GM12878 (cell line): ENCODE data around the gene CD209. TPM values are rescaled to one million over a fixed set of nuclear protein-coding genes. Genes with fewer than 3 reads are reported as not detected.

Source experiments
- ATAC-seq: fragments of 200-7000 bp; cut with Tn5 transposase; 3 replicates; pipeline ENCODE4 v1.9.1; 2020; ENCODE audit warnings: mild to moderate bottlenecking, moderate library complexity
- BruUV-seq: library from RNA; stranded (reverse); fragments of 400-500 nt; replicated peaks from 2 replicates; lab custom pipeline; 2021; lab: Mats Ljungman, UMichigan
- CTCF ChIA-PET: fragments of 300-600 bp; sonication (Branson Sonifier 250); formaldehyde crosslinking; extraction: SDS; loops from one replicate; lab custom pipeline; 2021; ENCODE audit warnings: inconsistent platforms; lab: Yijun Ruan, JAX
- POLR2A ChIA-PET: fragments of 350-600 bp; formaldehyde crosslinking; extraction: SDS; loops from one replicate; lab custom pipeline; 2021; ENCODE audit warnings: inconsistent platforms; lab: Charles Lee
- RAD21 ChIA-PET: fragments of 300-600 bp; sonication (Branson Sonifier 250); formaldehyde crosslinking; loops from one replicate; lab custom pipeline; 2023; ENCODE audit warnings: antibody characterized with exemption; ENCODE audit not compliant: unreplicated experiment; lab: Charles Lee
- SMC1A ChIA-PET: fragments of 300-600 bp; sonication (Branson Sonifier 250); formaldehyde crosslinking; loops from one replicate; lab custom pipeline; 2023; ENCODE audit not compliant: unreplicated experiment, uncharacterized antibody; lab: Charles Lee
- DNase-seq: peaks from one replicate; pipeline ENCODE4 v3.0.0-alpha.2; 2011; ENCODE audit warnings: low read depth, low spot score
- FAIRE-seq: peaks from 3 replicates; lab custom pipeline; 2011; peaks lifted over from hg19 to GRCh38; lab: Jason Lieb, UNC
- H2AFZ ChIP-seq: 2 replicates; pipeline ENCODE4 v1.6.0; 2011; ENCODE audit warnings: low read depth, low read length, control low read depth; ENCODE audit not compliant: control insufficient read depth
- H3K27ac ChIP-seq: 2 replicates; pipeline ENCODE4 v1.5.1; 2011; ENCODE audit warnings: control low read depth; ENCODE audit not compliant: control insufficient read depth, insufficient read depth
- H3K27me3 ChIP-seq, 2 experiments: replicated peaks in 1 of 2; 2 replicates each; pipeline versions ENCODE4 v1.6.0 to v1.6.1; 2011; ENCODE audit warnings: low read length in 1 of 2; ENCODE audit not compliant: control insufficient read depth in 2 of 2, insufficient read depth in 2 of 2
- H3K36me3 ChIP-seq, 2 experiments: 2 replicates each; pipeline ENCODE4 v1.5.1; 2011; ENCODE audit warnings: low read length in 1 of 2; ENCODE audit not compliant: control insufficient read depth in 2 of 2, insufficient read depth in 2 of 2
- H3K4me1 ChIP-seq: 2 replicates; pipeline ENCODE4 v1.6.1; 2011; ENCODE audit warnings: mild to moderate bottlenecking, low read length, moderate library complexity, mixed read lengths; ENCODE audit not compliant: control insufficient read depth, insufficient read depth
- H3K4me2 ChIP-seq: 2 replicates; pipeline ENCODE4 v1.6.0; 2011; ENCODE audit warnings: control low read depth; ENCODE audit not compliant: control insufficient read depth, insufficient read depth
- H3K4me3 ChIP-seq: fragments of 200-600 bp; sonication (generic); 2 replicates; pipeline ENCODE4 v1.5.1; 2016
- H3K79me2 ChIP-seq: 2 replicates; pipeline ENCODE4 v1.6.0; 2011; ENCODE audit warnings: low read length; ENCODE audit not compliant: control insufficient read depth, insufficient read depth
- H3K9ac ChIP-seq: 2 replicates; pipeline ENCODE4 v1.8.0; 2011; ENCODE audit warnings: low read length, control low read depth, mixed read lengths; ENCODE audit not compliant: control insufficient read depth, insufficient read depth
- H3K9me3 ChIP-seq: replicated peaks from 3 replicates; pipeline ENCODE4 v1.5.1; 2011; ENCODE audit warnings: mild to moderate bottlenecking, low read length; ENCODE audit not compliant: control insufficient read depth, insufficient read depth
- H4K20me1 ChIP-seq: 2 replicates; pipeline ENCODE4 v1.6.0; 2011; ENCODE audit not compliant: control insufficient read depth, insufficient read depth
- BMI1 ChIP-seq: fragments of 450-650 bp; IDR thresholded peaks from 2 replicates; pipeline ENCODE4 v1.6.1; 2016; ENCODE audit warnings: mild to moderate bottlenecking, moderate library complexity, borderline replicate concordance
- CHD2 ChIP-seq: IDR thresholded peaks from 2 replicates; pipeline ENCODE4 v1.6.1; 2011; ENCODE audit warnings: low read depth, low read length, improper control_type of control experiment, borderline replicate concordance
- CREB1 ChIP-seq: IDR thresholded peaks from 2 replicates; pipeline ENCODE4 v1.6.1; 2012; ENCODE audit warnings: low read depth, mild to moderate bottlenecking, inconsistent platforms
- CTCF ChIP-seq, 3 experiments: IDR thresholded peaks in 2 of 3; conservative IDR thresholded peaks in 1 of 3; 2 replicates each; pipeline ENCODE4 v1.5.1; 2011; ENCODE audit warnings: low read depth in 3 of 3, low read length in 3 of 3, mild to moderate bottlenecking in 3 of 3, control low read depth in 2 of 3, moderate library complexity in 2 of 3, inconsistent platforms in 1 of 3, mixed read lengths in 1 of 3; ENCODE audit not compliant: control insufficient read depth in 2 of 3, insufficient read depth in 1 of 3; ENCODE audit errors: extremely low read depth in 1 of 3
- EGR1 ChIP-seq, 2 experiments: IDR thresholded peaks; 1 replicate in 1 of 2; 2 replicates in 1 of 2; pipeline ENCODE4 v1.6.1; 2011 to 2012; ENCODE audit warnings: low read depth in 2 of 2, low read length in 2 of 2, borderline replicate concordance in 1 of 2, mild to moderate bottlenecking in 1 of 2, moderate library complexity in 1 of 2
- EP300 ChIP-seq, 2 experiments: fragments of 150-350 bp in 1 of 2; IDR thresholded peaks; 2 replicates each; pipeline ENCODE4 v1.6.1; 2011 to 2012; ENCODE audit warnings: low read depth in 2 of 2, low read length in 2 of 2, borderline replicate concordance in 1 of 2, improper control_type of control experiment in 1 of 2, inconsistent platforms in 1 of 2; ENCODE audit not compliant: control insufficient read depth in 1 of 2
- GATAD2B ChIP-seq: fragments of 450-650 bp; conservative IDR thresholded peaks from 2 replicates; pipeline ENCODE4 v1.6.1; 2017; ENCODE audit warnings: low read depth, mild to moderate bottlenecking, moderate library complexity
- HDGF ChIP-seq: fragments of 450-650 bp; IDR thresholded peaks from 2 replicates; pipeline ENCODE4 v1.6.1; 2016; ENCODE audit warnings: antibody characterized with exemption
- MXI1 ChIP-seq: fragments of 150-350 bp; IDR thresholded peaks from 2 replicates; pipeline ENCODE4 v1.6.1; 2011; ENCODE audit warnings: low read depth, mild to moderate bottlenecking, inconsistent platforms, low read length, improper control_type of control experiment
- PAX5 ChIP-seq: IDR thresholded peaks from 2 replicates; pipeline ENCODE4 v1.6.1; 2011; ENCODE audit warnings: low read depth, low read length, borderline replicate concordance
- PRDM15 ChIP-seq: fragments of 450-650 bp; formaldehyde crosslinking; IDR thresholded peaks from 2 replicates; pipeline ENCODE4 v1.4.0; 2020; ENCODE audit warnings: mild to moderate bottlenecking, moderate library complexity
- SREBF2 ChIP-seq: IDR thresholded peaks from 2 replicates; pipeline ENCODE4 v1.6.1; 2012; ENCODE audit warnings: mild to moderate bottlenecking, low read length
- SUPT20H ChIP-seq: IDR thresholded peaks from 2 replicates; pipeline ENCODE4 v1.6.1; 2011; ENCODE audit warnings: low read depth, mild to moderate bottlenecking, low read length, moderate library complexity, borderline replicate concordance; ENCODE audit not compliant: control insufficient read depth
- TBL1XR1 ChIP-seq: IDR thresholded peaks from 2 replicates; pipeline ENCODE4 v1.6.1; 2012; ENCODE audit warnings: low read depth, low read length, improper control_type of control experiment
- ZBED1 ChIP-seq: IDR thresholded peaks from 2 replicates; pipeline ENCODE4 v1.6.1; 2016; ENCODE audit warnings: borderline replicate concordance
- ZNF217 ChIP-seq: fragments of 450-650 bp; IDR thresholded peaks from 2 replicates; pipeline ENCODE4 v1.6.1; 2017; ENCODE audit warnings: antibody characterized with exemption, mild to moderate bottlenecking
- WGBS: methylation state at CpG from one replicate; pipeline ENCODE4 v1.1.6; 2016; ENCODE audit warnings: low lambda C conversion rate; ENCODE audit not compliant: insufficient replicate concordance, insufficient coverage; ENCODE audit errors: missing lambda C conversion rate; 5-methylcytosine and 5-hydroxymethylcytosine counted together
- in situ Hi-C: fragments of 300-500 bp; cut with MboI; formaldehyde crosslinking; loops from 9 replicates; pipeline ENCODE4 v1.14.3; 2018; ENCODE audit warnings: mixed read lengths
- intact Hi-C: fragments of 100-400 bp; cut with micrococcal nuclease; formaldehyde crosslinking; loops from one replicate; pipeline ENCODE4 v1.14.2; 2022; ENCODE audit not compliant: unreplicated experiment
- polyA plus RNA-seq, 11 experiments: library from polyadenylated mRNA; depleted of rRNA in 4 of 11; unstranded in 6 of 11; stranded (reverse) in 5 of 11; fragments of >200 nt; fragmentation: Nextera tagmentation in 4 of 11; fragmentation: Illumina TruSeq in 1 of 11; extraction: Ambion mirVana in 4 of 11; extraction: Trizol in 1 of 11; gene quantifications; 1 replicate in 1 of 11; 2 replicates in 10 of 11; pipeline versions ENCODE4 v1.2.1 to v1.2.3, GENCODE V29; 2011 to 2016; ENCODE audit warnings: inconsistent platforms in 2 of 11, missing spikeins in 2 of 11, low read depth in 1 of 11
- total RNA-seq, 4 experiments: library from RNA; depleted of rRNA in 3 of 4; stranded (reverse); fragments of >200 nt in 3 of 4; fragmentation: Illumina TruSeq in 1 of 4; extraction: Trizol in 1 of 4; gene quantifications; 2 replicates each; pipeline versions ENCODE4 v1.2.1 to v1.2.3, GENCODE V29; 2013 to 2021
- TF ChIP-seq, protein P1 (sequence below): IDR thresholded peaks from 2 replicates; pipeline ENCODE4 v1.6.1; 2011; ENCODE audit warnings: low read depth, low read length, improper control_type of control experiment, borderline replicate concordance

The CD209 gene
- total and polyA plus RNA-seq, 10 of the 15 experiments (the other 5 are each of a cell fraction or from before 2014, with no cell fraction given): 0.04 to 0.21 (median 0.10) TPM; not detected in 3

- 13% methylated on average over 2 of the region's 2 CpGs for WGBS
- Histone ChIP-seq H3K9ac (no peak overlapping the region), H4K20me1 (no peaks in the 10 kb centered on the region), H3K27ac (no peak overlapping the region), H3K79me2 (no peaks in the 10 kb centered on the region), H3K9me3 (no peaks in the 10 kb centered on the region), H3K36me3 (no peaks in the 10 kb centered on the region), H3K4me1 (peaks cover 30% of the 10 kb centered on the region), H3K4me2 (peak overlapping the region; percentile 51; the same call in 1 of the 2 replicates), H3K4me3 (no peak overlapping the region), H2AFZ (no peak overlapping the region), H3K27me3 (no peaks in the 10 kb centered on the region)
- peak; percentile 85 for FAIRE-seq
- SMC1A ChIA-PET: interaction anchor here (0.6 to 2.0 kb wide), 6 partner anchors 23 to 75 kb away, joined by 3 to 6 read pairs (median 4); no protein-coding TSS in a partner anchor
- peak; percentile 97 for ATAC-seq
- peak; percentile 53 for DNase-seq
- RAD21 ChIA-PET: interaction anchor here (1.0 to 3.3 kb wide), 7 partner anchors 34 to 76 kb away, joined by 3 to 11 read pairs (median 3); partner anchors contain the start of gene FCER2
- intact Hi-C loops: loop anchor here (1.0 to 2.0 kb wide), 2 partner anchors 25 to 43 kb away; no protein-coding TSS in a partner anchor
- no TSS peak for BruUV-seq
- CTCF ChIA-PET: interaction anchor here (1.2 to 2.2 kb wide), 2 partner anchors 63 to 175 kb away, joined by 3 to 6 read pairs; partner anchors contain the start of gene TRAPPC5
- in situ Hi-C loops: no loop called here
- POLR2A ChIA-PET: interaction anchor here (0.5 to 2.8 kb wide), 3 partner anchors 9 to 44 kb away, joined by 3 to 11 read pairs (median 5); no protein-coding TSS in a partner anchor
- TF ChIP-seq BMI1: no peak
- no peak for TF ChIP-seq PRDM15 (CRISPR knock-in tag)
- TF ChIP-seq PAX5: peak; percentile 87
- TF ChIP-seq CHD2: no peak; the same call in 1 of the 2 replicates
- no peak for TF ChIP-seq ZNF217
- TF ChIP-seq TBL1XR1: peak; percentile 98
- TF ChIP-seq CREB1: peak; percentile 59; the same call in 1 of the 2 replicates
- no peak for TF ChIP-seq EGR1 (IDR thresholded peaks at IDR 0.05; ENCODE audit: borderline replicate concordance in 1 of 2, low read depth in 2 of 2, low read length in 2 of 2)
- TF ChIP-seq HDGF: no peak
- TF ChIP-seq, protein P1, sequence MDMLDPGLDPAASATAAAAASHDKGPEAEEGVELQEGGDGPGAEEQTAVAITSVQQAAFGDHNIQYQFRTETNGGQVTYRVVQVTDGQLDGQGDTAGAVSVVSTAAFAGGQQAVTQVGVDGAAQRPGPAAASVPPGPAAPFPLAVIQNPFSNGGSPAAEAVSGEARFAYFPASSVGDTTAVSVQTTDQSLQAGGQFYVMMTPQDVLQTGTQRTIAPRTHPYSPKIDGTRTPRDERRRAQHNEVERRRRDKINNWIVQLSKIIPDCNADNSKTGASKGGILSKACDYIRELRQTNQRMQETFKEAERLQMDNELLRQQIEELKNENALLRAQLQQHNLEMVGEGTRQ: no peak
- peak; percentile 86 to 88; a peak in 3 of 4 replicates for TF ChIP-seq EP300 (IDR thresholded peaks at IDR 0.05; ENCODE audit: borderline replicate concordance in 1 of 2, control insufficient read depth in 1 of 2, low read depth in 2 of 2, low read length in 2 of 2)
- no peak for TF ChIP-seq MXI1
- no peak for TF ChIP-seq SUPT20H
- TF ChIP-seq ZBED1: peak; percentile 88; the same call in 1 of the 2 replicates
- TF ChIP-seq SREBF2: no peak
- no peak for TF ChIP-seq GATAD2B
- no peak for TF ChIP-seq CTCF (IDR thresholded peaks at IDR 0.05 in 2 of 3, conservative IDR thresholded peaks at IDR 0.05 in 1 of 3; ENCODE audit: control insufficient read depth in 2 of 3, extremely low read depth in 1 of 3, insufficient read depth in 1 of 3, low read depth in 3 of 3, low read length in 3 of 3)
These were observed 3.9 kb downstream of the CD209 start for GRCh38 chr19:7743425-7743841.
